Endothelial cell of umbilical vein (primary cell): ENCODE results near the gene HPS4. TPM values are rescaled to one million over a fixed set of nuclear protein-coding genes. Genes with fewer than 3 reads are reported as not detected.
A peak's percentile ranks its signal among the peaks of the same experiment; 100 is the strongest.

Source experiments
- BruUV-seq: library from RNA; stranded (reverse); fragments of 400-500 nt; replicated peaks from 2 replicates; lab custom pipeline; 2021; lab: Mats Ljungman, UMichigan
- CTCF ChIA-PET: fragments of 300-600, 350-600 bp; sonication (Branson Sonifier 250); formaldehyde crosslinking; loops from one replicate; lab custom pipeline; 2021; ENCODE audit warnings: antibody characterized with exemption, inconsistent platforms; lab: Charles Lee
- POLR2A ChIA-PET: fragments of 300-600, 350-600 bp; sonication (Branson Sonifier 250); formaldehyde crosslinking; loops from one replicate; lab custom pipeline; 2021; ENCODE audit warnings: antibody characterized with exemption, inconsistent platforms; lab: Charles Lee
- DNase-seq: peaks from one replicate; pipeline ENCODE4 v3.0.0-alpha.2; 2011; ENCODE audit warnings: low read depth, low spot score
- FAIRE-seq: peaks from 2 replicates; lab custom pipeline; 2011; peaks lifted over from hg19 to GRCh38; lab: Jason Lieb, UNC
- H2AFZ ChIP-seq: 2 replicates; pipeline ENCODE4 v1.6.0; 2012; ENCODE audit warnings: low read depth, low read length, control low read depth, inconsistent platforms
- H3K27ac ChIP-seq: 2 replicates; pipeline ENCODE4 v1.5.1; 2011; ENCODE audit warnings: low read depth, mild to moderate bottlenecking, control low read depth, low read length, moderate library complexity; ENCODE audit not compliant: insufficient read depth
- H3K27me3 ChIP-seq, 2 experiments: 2 replicates each; pipeline versions ENCODE4 v1.6.0 to v1.6.1; 2011; ENCODE audit warnings: low read length in 2 of 2, mixed read lengths in 1 of 2; ENCODE audit not compliant: control insufficient read depth in 2 of 2, insufficient read depth in 2 of 2
- H3K36me3 ChIP-seq, 2 experiments: 2 replicates in 1 of 2; 3 replicates in 1 of 2; pipeline ENCODE4 v1.5.1; 2011; ENCODE audit warnings: low read length in 2 of 2, mild to moderate bottlenecking in 1 of 2, moderate library complexity in 1 of 2; ENCODE audit not compliant: control insufficient read depth in 2 of 2, insufficient read depth in 2 of 2; ENCODE audit errors: extremely low read depth in 1 of 2
- H3K4me1 ChIP-seq: 3 replicates; pipeline ENCODE4 v1.5.1; 2011; ENCODE audit warnings: mild to moderate bottlenecking, low read length; ENCODE audit not compliant: control insufficient read depth, insufficient read depth; ENCODE audit errors: extremely low read depth
- H3K4me2 ChIP-seq: 2 replicates; pipeline ENCODE4 v1.6.1; 2011; ENCODE audit warnings: low read length, control low read depth, mixed read lengths; ENCODE audit not compliant: insufficient read depth
- H3K4me3 ChIP-seq, 3 experiments: fragments of 200-600 bp in 1 of 3; sonication (generic), shearing (Covaris generic) in 1 of 3; replicated peaks in 1 of 3; 2 replicates each; pipeline ENCODE4 v1.5.1; 2011 to 2016; ENCODE audit warnings: control low read depth in 3 of 3, low read length in 3 of 3, mild to moderate bottlenecking in 2 of 3, inconsistent platforms in 1 of 3, low read depth in 1 of 3, moderate library complexity in 1 of 3; ENCODE audit not compliant: insufficient read depth in 1 of 3
- H3K79me2 ChIP-seq: 2 replicates; pipeline ENCODE4 v1.6.0; 2012; ENCODE audit warnings: low read length, inconsistent platforms; ENCODE audit not compliant: control insufficient read depth, insufficient read depth
- H3K9ac ChIP-seq: replicated peaks from 2 replicates; pipeline ENCODE3; 2011; ENCODE audit warnings: low read length, control low read depth; ENCODE audit not compliant: insufficient read depth; ENCODE audit errors: extremely low read depth
- H3K9me1 ChIP-seq: replicated peaks from 3 replicates; pipeline ENCODE4 v1.6.0; 2011; ENCODE audit warnings: mild to moderate bottlenecking, low read length; ENCODE audit not compliant: control insufficient read depth, insufficient read depth; ENCODE audit errors: extremely low read depth
- H3K9me3 ChIP-seq: replicated peaks from 2 replicates; pipeline ENCODE4 v1.5.1; 2012; ENCODE audit warnings: low read length, inconsistent platforms; ENCODE audit not compliant: control insufficient read depth, insufficient read depth
- H4K20me1 ChIP-seq: replicated peaks from 2 replicates; pipeline ENCODE3; 2011; ENCODE audit warnings: mild to moderate bottlenecking, low read length; ENCODE audit not compliant: control insufficient read depth, insufficient read depth; ENCODE audit errors: extremely low read depth
- FOS ChIP-seq: IDR thresholded peaks from 2 replicates; pipeline ENCODE4 v1.6.1; 2011; ENCODE audit warnings: mild to moderate bottlenecking, low read length, moderate library complexity, borderline replicate concordance; ENCODE audit not compliant: insufficient read depth
- GATA2 ChIP-seq: IDR thresholded peaks from 2 replicates; pipeline ENCODE4 v1.7.0; 2011; ENCODE audit warnings: low read depth, mild to moderate bottlenecking, moderate library complexity, mixed read lengths, low read length; ENCODE audit not compliant: insufficient read length, insufficient read depth
- JUN ChIP-seq: IDR thresholded peaks from 2 replicates; pipeline ENCODE4 v1.6.1; 2011; ENCODE audit warnings: borderline replicate concordance, low read depth; ENCODE audit not compliant: insufficient read length, insufficient read depth
- MYC ChIP-seq: IDR thresholded peaks from one replicate; pipeline ENCODE4 v1.6.1; 2011; ENCODE audit warnings: mild to moderate bottlenecking, low read depth, low read length
- POLR2A ChIP-seq: IDR thresholded peaks from 2 replicates; pipeline ENCODE4 v1.6.1; 2012; ENCODE audit warnings: low read depth, mild to moderate bottlenecking, control low read depth, low read length
- POLR2AphosphoS5 ChIP-seq: IDR thresholded peaks from 2 replicates; pipeline ENCODE4 v1.6.1; 2012; ENCODE audit warnings: low read depth, mild to moderate bottlenecking, control low read depth, low read length, moderate library complexity; ENCODE audit not compliant: insufficient read depth
- dilution Hi-C: fragments of 300-500 bp; cut with MboI; formaldehyde crosslinking; loops from one replicate; pipeline ENCODE4 v1.15.0; 2019; ENCODE audit warnings: low sequenced_read_pairs; ENCODE audit not compliant: extremely low pct_ligation_motif_present
- intact Hi-C: fragments of 100-400 bp; cut with micrococcal nuclease; formaldehyde crosslinking; loops from one replicate; pipeline ENCODE4 v1.10.0; 2022
- polyA plus RNA-seq, 4 experiments: library from polyadenylated mRNA; depleted of rRNA in 3 of 4; stranded (reverse) in 3 of 4; unstranded in 1 of 4; fragments of >200 nt; gene quantifications; 2 replicates each; pipeline versions ENCODE4 v1.2.1 to v1.2.3, GENCODE V29; 2011 to 2012; ENCODE audit warnings: missing spikeins in 1 of 4
- total RNA-seq: library from RNA; stranded (reverse); gene quantifications from 2 replicates; pipeline ENCODE4 v1.2.3, GENCODE V29; 2021
- TF ChIP-seq, protein P1 (sequence below): IDR thresholded peaks from 2 replicates; pipeline ENCODE4 v1.6.1; 2011; ENCODE audit not compliant: insufficient read depth, insufficient read length

The HPS4 gene
- total and polyA plus RNA-seq, 2 donors (not counting 3 experiments of a cell fraction or from before 2014, with no cell fraction given) = 28.4 to 29.7 TPM

DNA sequence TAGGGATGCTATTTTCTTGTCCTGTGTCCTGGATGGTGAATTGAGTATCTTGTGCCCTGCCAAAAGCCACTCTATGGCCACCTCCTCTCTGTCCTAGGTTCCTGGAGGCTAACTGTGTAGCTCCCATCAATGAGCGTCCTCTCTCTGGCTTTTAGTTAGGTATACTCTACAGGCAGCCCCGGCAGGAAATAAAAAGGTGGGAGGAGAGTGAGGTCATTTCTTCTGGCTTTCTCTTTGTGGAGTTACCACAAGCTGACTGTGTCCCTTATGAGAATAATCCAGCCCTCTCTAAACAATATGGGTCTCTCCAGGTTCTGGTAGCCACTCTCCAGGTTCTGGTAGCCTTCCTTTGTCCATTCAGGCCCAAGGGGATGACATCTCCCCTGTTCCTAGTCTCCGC lies 66.2 kb downstream of the HPS4 start:
- DNase-seq = no peak
- no peaks in the 10 kb centered on the region for H3K9me3 ChIP-seq
- no peaks in the 10 kb centered on the region for H3K9me1 ChIP-seq
- H3K27ac ChIP-seq = no peak overlapping the region
- no peaks in the 10 kb centered on the region for H3K79me2 ChIP-seq
- H3K9ac ChIP-seq = no peak overlapping the region
- ChIA-PET POLR2A (no interaction called here), CTCF (interaction anchor here (1.4 kb wide), 1 partner anchor 50 kb away, joined by 3 read pairs; no protein-coding TSS in a partner anchor)
- H3K4me2 ChIP-seq = no peak overlapping the region
- H3K27me3 ChIP-seq = peaks cover 30 to 37% of the 10 kb centered on the region in 2 experiments
- TF ChIP-seq JUN = no peak
- TF ChIP-seq POLR2AphosphoS5 = no peak
- no peak for TF ChIP-seq MYC
- no peak for TF ChIP-seq FOS
- TF ChIP-seq, protein P1, sequence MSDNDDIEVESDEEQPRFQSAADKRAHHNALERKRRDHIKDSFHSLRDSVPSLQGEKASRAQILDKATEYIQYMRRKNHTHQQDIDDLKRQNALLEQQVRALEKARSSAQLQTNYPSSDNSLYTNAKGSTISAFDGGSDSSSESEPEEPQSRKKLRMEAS = no peak
- TF ChIP-seq GATA2 = no peak
- no peak for TF ChIP-seq POLR2A
- H3K4me3 ChIP-seq = no peak overlapping the region
- H2AFZ ChIP-seq = no peak overlapping the region
- no TSS peak for BruUV-seq
- intact Hi-C loops = no loop called here
- dilution Hi-C loops = no loop called here
- no peak for FAIRE-seq
- H3K36me3 ChIP-seq = no peaks in the 10 kb centered on the region
- H4K20me1 ChIP-seq = no peaks in the 10 kb centered on the region
- no peaks in the 10 kb centered on the region for H3K4me1 ChIP-seq

DNA sequence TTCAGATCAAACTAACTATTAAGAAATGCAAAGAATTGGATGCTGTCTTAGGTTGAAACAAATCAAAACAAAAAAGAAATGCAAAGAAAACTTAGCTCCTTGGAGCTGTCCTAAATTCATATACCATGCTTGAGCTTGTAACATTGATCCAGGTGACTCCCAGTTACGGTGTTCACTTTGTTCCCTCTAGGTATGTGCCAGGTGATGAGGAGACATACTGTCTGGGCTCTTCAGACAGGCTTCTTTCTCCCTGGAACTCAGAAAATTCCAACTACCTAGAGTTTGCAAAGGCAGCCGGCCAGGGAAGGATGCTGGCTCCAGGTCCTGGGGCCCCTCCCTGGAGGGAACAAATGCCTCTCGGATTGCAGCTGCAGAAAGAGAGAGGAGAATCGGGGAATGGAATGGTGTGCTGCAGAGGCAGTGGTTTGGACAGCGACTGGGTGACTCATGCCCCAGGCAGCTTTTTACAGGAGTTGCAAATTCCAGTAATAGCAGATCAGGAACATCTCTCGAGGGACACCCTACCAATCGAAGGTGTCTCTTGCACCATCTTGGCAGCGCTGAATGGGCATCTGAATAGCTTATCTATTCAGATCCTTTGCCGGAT lies 66.8 kb downstream of the HPS4 start:
- DNase-seq = no peak
- no peak overlapping the region for H3K4me3 ChIP-seq
- POLR2A ChIA-PET = no interaction called here

More for the DNA sequence above, 66.8 kb downstream of the HPS4 start:
- Histone ChIP-seq H3K27ac (no peak overlapping the region), H4K20me1 (no peaks in the 10 kb centered on the region), H3K79me2 (no peaks in the 10 kb centered on the region), H3K36me3 (no peaks in the 10 kb centered on the region), H3K27me3 (peaks cover 33 to 37% of the 10 kb centered on the region in 2 experiments), H2AFZ (no peak overlapping the region), H3K4me1 (no peaks in the 10 kb centered on the region), H3K9ac (no peak overlapping the region), H3K4me2 (no peak overlapping the region), H3K9me3 (no peaks in the 10 kb centered on the region), H3K9me1 (no peaks in the 10 kb centered on the region)
- FAIRE-seq = no peak
- intact Hi-C loops (no loop called here), dilution Hi-C loops (no loop called here)
- CTCF ChIA-PET = no interaction called here
- no TSS peak for BruUV-seq
- TF ChIP-seq POLR2AphosphoS5 (no peak), FOS (peak; percentile 39)
